CD1c-positive myeloid dendritic cell (primary cell): Measurements from ENCODE around the gene ANTXR2.

ENCODE experiments used
- DNase-seq: peaks from one replicate; pipeline ENCODE4 v3.0.0-alpha.2; 2016; ENCODE audit errors: extremely low spot score

ANTXR2 gene

DNA sequence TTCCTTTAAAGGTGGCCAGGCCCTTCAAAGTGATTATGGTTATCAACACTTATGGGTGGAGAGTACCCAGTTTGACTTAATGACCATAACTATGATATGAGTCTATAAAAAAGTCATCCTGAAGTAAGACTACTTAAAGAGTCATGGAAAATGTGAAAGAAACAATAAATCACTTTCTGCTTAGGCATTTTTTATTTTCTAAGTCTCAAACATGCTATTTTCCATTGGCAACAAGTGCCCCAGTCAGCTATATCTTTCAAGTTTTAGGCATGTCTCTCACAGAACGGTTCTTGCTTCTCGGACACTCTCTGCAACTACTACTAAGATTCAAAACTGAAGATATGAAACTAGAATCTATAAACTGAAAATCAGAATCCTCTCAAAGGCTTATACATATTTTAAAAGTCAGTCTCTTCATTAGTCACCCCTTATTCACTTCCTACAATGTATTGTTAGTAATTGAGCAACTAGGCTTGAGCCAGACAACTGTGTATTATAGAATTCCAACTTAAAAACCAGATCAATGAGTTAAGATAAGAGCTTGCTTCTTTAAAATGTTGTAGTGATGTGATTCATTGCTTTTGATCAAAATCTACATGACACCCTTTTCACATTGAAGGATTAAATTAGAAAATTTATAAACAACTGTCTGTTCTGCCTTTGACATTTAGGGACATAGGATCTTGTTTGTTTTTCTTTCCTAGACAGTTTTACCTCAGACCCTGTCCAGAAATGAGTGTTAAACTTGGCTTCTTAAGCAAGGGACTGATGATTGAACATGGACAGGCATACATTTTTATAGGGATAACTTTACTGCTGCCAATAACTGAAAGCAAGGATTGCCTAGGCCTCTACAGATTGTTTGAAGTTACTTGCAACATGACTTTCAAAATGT is 2.9 kb downstream of the ANTXR2 start:
- peak; percentile 43 for DNase-seq

DNA sequence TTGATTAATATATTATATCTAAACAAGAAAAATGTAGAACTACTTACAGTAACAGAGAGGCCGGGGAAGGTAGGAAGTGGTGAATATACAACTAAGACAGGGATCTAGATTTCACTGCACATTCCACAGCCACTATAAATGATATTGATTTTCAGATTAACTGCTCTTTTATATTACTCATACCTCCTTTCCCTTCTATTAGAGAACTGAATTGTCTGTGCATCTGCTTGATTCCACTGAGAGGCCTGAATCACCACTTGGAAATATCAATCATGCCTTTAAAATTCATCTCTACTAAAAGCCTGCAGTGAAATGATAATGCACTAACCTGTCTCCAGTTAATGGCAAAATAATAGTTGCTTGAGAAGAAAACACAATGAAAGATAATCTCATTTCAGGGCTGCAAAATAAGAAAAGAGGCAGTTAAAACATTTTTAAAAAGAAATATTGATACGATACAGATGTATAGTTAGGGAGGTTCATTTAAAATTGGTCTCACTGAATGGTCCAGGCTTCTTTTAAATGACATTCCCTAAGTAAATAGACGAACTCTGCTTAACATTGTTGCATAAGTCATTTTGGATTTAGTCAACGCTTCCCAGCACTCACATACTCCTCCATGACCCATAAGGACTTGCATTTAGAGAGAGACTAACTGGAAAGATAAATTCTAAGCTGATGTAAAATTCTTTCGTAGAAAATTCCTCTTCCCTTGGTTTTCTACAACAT is 3.8 kb downstream of the ANTXR2 start:
- no peak for DNase-seq

DNA sequence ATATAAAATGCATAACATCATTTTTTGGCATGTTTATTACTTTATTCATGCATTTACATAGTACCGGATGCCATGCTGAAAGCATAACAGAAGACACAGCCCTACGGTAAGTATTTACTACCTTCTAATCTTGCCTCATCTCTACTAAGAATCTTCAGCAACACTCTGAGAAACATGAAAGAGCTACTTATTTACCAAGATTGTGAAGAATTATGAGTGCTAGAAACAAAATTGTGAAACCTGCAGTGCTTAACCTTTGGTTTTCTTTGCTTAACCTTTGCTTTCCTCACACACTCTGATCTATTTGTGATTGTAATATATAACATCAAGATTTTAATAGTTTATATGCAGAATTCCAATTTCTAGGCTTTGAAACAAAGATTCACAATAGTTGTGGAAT is 7.4 kb downstream of the ANTXR2 start:
- no peak for DNase-seq

DNA sequence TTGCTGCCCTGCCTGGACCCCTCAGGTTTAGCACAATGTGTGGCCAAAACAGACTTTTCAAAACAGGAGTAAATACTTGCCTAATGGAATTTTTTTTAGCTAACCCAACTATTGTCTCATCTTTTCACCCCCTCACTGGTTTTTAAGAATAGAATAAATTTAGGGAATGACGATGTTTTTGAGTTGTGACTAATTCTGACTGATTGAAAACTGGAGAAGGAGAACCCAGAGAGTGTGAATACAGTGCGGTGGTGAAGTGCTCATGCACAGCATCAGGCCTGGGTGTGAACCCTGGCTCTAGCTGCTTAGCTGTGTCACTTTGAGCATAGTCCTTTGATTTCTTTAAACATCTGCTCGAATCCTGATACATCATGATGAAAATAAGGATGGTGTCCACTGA is 10.5 kb downstream of the ANTXR2 start:
- no peak for DNase-seq

DNA sequence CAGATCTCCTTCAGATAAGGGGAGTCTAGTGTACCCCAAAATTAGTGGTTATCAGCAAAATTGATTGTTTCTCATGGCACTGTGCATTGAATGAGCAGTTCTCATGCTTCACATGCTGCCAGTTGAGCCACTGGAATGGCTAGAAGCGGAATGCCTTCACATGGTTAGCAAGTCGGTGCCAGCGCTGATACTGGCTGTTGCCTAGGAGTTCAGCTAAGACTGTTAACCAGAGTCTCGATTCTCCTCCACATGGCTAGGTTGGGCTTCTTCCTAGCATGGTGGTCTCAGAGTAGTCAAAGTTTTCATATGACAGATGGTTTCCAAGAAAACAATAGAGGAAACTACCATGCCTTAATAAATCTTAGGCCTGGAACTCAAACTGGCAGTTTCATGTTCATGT is 12.2 kb downstream of the ANTXR2 start:
- no peak for DNase-seq

DNA sequence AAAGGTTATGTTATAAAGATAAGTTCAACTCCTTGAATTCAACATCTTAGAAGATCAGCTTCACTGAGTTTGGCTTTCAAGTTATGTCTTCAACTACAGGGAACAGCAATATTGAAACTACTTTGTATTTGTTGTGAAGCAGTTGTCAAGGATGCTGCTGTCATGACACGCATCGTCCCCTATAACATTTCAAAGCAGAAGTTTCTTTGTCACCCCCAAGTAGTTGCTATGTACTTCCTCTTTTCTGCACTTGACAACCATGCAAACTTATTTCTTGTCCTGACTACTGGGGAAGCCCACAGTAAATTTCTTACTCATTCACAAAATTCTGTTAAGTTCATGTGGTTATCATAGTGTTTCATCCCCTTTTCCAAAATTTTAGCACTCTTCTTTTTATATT is 14.3 kb downstream of the ANTXR2 start:
- peak; percentile 95 for DNase-seq

DNA sequence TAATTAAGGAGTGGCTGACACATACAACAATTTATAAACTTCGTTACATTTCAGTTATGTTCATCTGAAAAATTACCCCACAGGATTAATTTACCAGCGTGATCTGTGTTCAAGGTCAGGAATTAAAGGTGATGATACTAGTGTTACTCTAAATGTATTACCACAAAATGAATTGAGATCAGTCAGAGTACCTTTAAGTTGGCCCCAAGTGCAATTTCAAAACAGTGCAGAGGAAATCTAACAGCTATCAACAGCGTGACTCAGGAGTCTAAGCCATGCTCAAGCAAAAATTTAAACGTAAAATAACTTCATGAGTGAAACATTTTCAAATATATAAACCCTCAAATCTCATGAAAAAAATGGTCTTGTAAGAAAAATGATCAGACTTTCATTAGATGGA is 18.7 kb downstream of the ANTXR2 start:
- DNase-seq: no peak

DNA sequence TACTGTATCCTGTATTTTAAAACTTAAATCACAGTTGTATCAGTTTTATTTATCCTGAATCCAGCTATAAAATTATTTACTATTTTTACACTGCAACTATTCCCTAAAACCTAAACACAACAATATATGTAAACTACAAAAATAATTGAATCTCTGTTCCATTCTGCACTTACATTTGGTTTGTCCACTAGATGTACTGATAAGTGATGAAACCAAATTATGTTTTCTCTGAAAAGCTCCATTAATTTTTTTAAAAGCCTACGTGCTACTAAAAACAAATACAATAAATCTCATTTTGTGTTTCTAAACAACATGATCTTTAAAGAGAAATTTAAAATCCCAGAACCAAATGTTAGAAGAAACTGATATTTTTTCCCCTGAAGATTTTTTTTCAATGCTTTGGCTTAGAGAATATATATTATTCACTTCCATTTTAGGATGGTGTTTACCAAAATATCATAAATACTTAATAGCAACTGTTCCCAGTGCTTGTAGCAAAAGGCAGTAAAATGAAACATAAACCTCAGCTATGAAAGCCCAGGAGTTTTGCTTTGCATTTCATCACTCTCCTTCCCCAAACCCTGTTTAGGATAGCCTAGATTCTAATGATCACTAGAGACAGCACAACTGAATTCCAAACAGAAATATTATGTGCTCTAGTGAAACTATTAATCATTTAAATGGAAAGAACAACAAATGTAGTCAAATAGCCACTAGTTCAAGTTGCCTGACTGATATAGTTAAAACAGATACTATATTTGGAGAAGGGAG is 19.7 kb downstream of the ANTXR2 start:
- no peak for DNase-seq

DNA sequence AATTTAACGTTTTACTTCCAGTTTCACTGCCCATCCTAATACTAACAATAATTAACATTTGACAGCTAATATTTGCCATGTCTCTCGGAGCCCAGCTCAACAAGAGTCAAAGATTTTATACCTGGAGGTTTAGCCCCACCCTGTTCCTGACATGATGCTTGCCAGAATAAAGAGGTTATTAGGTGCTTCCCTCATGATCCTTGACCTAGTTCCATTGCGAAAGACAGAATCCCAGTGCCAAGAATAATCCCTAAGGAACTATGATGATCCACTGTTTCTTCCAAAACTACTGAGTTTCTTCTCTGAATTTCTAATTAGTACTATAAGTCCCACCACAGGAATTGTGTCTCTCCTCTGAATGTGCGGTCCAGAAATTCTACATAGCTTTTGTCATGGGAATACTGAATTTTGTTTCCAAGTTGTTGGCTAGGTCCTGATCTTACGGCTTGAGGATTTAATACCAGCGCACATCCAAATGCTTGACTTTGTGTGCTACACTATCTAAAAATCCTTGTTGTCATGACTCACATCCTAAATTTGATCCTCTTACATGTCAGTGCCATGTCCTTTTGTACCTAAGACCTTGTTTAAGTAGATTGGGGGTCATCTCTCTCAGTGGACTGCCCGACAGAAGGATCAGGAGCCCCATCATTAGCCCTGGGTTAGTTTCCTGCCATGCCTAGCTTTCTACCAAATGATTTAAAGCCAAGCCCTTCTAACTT is 23.1 kb downstream of the ANTXR2 start:
- DNase-seq: no peak

DNA sequence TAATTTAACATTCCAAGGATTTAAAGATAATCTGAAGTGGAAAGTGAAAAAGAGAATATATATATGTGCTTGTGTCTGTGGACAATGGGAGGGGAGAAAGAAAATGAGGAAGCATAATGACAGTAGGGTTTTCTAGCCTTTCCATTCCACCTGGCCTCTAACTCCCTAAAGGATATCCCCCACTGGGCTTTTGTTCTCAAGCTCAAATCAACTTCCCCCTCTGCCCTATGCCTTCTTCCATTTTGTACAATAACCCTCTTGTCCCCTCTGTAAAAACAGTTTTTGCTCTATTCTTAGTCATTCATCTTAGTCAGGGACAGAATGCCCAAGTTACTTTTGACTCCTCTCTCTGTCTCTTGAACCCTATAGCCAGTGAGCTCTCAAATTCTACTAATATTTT is 23.6 kb downstream of the ANTXR2 start:
- DNase-seq: no peak

DNA sequence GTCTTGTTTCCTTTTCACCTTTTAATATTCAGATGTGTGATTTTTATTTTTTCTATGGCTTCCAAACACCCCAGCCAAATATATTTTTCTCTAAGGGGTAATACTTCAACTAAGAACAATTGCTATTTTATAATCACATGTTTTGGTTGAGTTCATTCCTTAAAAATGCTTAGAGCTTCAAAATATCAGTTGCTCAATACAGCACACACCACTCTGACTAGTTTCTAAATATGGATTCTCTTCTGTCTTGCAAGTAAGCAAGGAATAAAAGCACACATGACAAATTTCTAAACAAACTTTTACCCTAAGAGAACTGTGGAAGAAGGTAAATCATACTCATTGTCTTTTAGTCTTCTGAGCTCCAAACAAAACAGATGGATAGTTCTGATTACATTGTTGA is 27.2 kb downstream of the ANTXR2 start:
- DNase-seq: no peak

DNA sequence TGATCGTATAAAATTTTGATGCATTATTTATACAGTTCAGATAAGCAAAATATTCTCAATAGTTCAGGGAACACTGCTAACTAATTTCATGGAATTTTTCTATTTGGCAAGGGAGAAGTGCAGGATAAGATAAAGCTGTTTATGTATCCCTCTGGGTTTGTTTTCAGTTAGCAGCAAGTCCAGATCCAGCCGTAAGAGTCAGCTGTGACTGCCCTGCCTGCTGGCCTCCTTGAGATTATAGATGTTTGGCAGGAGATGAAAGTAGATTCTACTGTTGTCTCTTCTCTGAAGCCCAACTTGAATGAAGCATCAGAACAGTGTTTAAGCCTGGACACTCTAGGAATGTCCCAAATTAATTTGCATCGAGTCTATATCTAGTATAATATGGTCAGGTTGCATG is 29.5 kb downstream of the ANTXR2 start:
- no peak for DNase-seq

DNA sequence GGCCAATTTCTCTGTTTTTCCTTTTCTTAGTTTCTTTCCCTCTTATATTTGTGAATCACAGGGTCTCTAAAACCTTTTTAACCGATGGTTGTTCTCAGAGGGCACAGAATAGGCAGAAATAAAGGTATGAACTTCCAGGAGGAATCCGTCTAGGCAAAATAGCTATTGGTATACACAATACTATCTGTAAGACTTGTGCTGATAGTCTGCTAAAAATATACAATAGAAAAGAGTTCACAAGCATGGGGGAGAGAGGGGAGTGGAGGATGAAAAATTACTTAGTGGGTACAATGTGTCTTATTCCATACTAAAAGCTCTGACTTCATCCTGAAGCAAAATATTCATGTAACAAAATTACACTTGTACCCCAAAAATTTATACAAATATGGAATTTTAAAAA is 30.2 kb downstream of the ANTXR2 start:
- DNase-seq: no peak

DNA sequence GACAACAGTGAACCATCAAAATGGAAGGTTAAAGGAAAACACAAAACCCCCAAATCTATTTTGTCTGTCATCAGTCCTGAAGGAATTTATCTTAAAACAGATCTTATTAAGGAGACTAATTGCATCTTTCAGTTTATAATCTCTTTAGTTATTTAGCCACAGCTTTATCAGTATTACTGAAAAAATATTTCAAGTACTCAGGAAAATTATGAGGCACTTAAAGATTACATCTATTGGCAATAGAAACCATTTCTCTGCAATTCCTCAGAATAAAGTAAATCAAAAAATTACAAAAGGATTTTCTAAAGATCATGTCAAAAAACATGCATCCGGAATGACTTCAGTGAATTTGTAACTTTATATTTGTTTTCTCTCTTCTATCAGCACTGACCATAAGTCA is 35.2 kb downstream of the ANTXR2 start:
- no peak for DNase-seq

DNA sequence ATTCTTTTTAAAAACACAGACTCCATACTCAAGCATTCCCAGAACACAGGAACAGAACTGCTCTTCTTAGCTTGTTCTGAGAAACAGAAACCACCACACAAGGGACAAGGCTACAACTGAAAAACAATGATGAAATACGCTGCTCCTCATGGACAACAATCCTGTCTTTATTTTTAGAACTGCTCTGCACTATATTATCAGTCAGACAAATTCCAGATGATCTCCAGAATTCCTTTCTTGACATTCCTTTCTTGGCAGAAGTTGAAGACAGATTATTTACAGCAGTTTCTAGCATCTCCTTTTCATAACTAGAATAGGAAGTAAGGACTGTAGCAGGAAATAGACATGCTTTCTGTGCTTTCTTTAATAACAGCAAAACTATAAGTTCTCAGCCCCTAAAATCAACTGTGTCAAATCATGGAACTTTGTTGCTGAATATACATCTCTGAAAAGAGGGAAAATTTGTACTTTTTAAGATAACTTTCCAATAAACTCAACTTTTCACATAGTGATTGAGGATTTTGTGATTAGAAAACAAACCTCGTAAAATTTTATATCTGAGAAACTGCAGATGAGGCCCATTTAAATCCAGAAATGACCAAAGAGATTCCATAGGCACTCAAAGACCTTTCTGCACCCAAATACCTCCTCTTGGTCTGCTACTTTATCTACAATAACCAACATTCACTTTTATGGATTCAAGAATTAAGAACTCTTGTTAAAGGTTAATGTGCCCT is 35.9 kb downstream of the ANTXR2 start:
- no peak for DNase-seq

DNA sequence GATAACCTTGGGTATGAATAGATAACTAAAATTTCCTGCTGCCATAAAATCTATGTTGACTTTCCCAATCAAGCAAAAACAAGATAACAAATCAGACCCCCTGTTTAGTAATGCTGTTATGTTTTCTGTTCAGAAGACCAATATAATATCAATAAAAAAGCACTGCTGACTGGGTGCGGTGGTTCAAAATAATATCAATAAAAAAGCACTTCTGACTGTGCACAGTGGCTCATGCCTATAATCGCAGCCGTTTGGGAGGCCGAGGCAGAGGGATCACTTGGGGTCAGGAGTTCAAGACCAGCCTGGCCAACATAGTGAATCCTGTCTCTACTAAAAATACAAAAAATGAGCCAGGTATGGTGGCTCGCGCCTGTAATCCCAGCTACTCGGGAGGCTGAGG is 36.7 kb downstream of the ANTXR2 start:
- DNase-seq: no peak

DNA sequence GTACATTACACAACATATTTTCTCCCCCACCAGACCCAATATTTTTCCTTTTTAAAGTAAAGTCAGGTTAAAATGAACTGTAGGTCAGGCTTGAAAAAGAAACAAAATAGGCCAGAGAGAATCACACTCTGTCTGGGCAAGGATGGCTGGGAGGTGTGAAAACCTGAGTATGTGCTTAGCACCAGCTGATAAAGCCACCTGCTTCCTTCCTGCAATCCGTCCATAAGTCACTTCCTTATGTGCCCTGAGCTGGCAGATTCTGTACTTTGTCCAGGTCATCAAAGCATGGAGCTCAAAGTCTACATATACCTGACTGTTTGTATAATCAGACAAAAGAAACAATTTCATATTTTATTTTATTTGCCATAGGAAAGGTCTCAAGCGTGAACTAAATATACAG is 37.7 kb downstream of the ANTXR2 start:
- DNase-seq: no peak

DNA sequence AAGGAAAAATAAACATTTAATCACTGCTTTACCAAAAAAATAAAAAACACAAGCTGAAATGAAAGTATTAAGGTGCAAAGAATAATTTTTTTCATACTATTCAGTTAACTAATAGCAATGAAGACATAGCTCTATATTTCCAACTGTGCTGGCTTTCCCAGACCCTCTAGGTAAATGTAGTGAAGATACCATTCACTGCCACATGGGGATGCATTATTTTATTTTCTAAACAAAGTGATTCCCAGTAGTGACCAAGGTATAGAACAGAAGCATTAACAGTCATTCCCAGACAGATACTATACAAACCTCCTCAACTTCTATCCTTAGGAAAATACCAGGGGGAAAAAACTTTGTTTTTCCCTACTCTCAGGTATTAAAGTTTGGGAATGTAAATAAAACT is 39.4 kb downstream of the ANTXR2 start:
- DNase-seq: no peak

DNA sequence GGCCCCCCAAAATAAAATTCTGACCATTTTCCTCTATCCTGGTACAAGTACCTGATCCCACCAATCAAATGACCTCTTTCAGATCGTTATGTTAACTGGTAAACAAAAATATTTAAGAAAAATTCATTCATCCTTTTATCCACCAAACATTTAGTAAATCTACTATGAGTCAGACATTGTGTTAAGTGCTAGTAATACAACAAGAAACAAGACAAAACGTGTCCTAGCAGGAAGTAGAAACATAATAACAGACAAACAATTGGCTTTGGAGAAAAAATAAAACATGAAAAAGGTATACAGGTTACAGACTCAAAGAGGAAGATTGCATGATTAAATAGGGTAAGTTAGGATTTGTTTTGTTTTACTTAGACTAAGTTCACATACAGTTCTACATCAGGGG is 43.7 kb downstream of the ANTXR2 start:
- DNase-seq: no peak

DNA sequence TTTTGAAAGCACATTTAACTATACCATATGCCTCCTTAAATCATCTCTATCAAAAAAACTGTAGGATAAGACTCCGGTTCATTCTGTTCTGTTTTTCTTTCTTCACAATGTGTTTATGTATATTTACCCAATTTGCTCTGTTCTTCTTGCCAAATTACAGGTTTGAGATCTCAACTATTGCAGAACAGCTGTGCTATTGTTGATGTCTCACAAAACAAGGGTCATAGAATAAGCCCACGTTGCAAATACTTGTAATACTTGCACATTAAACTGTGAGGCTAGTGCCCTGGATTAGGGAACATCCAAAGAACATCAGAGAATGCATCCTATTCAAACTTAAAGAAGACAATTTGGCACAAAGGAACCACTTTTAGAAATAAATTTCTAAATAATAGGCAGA is 45.4 kb downstream of the ANTXR2 start:
- DNase-seq: no peak

DNA sequence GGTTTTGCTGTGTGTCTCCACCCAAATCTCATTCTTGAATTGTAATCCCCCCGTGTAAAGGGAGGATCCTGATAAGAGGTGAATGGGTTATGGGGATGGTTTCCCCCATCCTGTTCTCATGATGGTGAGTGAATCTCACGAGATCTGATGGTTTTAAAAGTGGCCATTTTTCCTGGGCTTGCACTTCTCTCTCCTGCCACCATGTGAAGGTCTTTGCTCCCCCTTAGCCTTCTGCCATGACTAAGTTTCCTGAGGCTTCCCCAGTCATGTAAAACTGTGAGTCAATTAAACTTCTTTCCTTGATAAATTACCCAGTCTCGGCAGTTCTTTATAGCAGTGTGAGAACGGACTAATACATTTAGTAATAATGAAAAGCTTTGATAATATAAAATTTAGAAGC is 46.9 kb downstream of the ANTXR2 start:
- DNase-seq: no peak
